Fibroblast of gingiva (primary cell): Measurements from ENCODE around the gene BCL11B.

Source experiments
- DNase-seq: peaks from one replicate; pipeline ENCODE4 v3.0.0-alpha.2; 2011; ENCODE audit warnings: low read depth

BCL11B gene

DNA sequence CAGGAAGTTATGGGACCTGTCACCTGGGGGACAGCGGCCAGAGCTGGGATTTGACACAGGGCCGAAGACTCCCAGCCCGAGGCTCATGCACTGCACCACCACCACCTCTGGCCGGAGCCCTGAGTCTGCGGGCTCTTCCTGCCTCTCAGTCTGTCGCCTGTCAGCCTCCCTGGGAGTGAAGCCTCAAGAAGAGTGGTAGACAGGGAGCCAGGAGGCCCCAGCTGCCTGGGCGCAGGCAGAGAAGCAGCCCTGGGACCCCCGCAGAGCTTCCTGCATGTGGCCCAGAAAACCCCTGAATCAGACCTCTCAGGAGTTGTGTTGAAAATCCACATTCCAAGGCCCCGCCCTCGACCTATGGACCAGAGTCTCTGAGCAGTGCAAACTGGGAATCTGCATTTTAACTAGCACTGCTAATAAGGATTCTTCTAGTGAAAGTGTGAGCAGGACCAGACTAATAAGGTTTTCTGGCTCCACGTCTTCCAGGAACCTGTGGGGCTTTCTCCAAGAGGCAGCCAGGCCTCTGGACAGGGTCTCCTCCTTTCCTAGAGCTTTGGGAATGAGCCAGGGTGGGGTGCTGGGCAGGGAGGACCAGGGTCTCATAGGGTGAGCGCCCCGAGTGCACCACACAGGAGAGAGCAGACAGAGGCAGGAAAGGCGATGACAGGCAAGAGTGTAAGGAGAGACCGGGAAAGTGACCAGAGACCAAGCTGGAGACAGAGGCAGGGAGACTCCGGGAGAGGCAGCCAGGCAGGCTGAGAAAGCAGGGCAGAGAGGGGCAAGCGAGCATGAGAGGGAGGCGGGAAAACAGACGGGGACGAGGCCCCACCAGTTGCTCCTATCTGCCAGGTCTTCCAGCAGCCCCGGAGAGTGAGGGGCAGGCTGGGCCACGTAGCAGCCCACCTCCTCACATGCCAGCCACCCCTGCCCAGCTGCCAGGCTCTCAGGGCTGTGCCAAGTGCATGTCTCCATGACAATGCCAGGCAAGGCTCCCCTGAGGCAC is 112.4 kb downstream of the BCL11B start:
- no peak for DNase-seq

DNA sequence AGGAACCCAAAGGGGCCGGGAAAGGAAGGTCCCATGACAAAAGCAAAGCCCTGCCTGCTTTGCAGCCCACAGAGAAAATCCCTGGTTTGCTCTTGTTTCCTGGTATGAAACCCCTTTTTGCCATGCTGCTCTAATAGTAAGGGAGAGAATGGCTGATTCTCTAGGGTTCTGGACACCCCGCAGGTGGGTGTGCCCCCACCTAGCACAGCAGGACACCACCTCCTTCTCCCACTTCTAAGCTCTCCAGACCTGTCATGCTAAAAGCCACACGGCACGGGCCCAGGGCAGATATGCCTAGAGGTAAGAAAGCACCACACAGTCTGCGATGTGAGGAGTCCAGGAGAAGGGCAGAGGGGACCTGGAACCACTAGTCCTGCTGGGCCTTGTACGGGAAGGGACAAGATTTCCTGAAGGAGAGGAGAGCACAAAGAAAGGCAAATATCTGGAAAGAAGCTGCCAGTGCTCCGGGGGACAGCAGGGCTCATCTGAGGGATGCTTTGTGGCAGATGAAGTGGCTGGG is 113.3 kb downstream of the BCL11B start:
- no peak for DNase-seq

DNA sequence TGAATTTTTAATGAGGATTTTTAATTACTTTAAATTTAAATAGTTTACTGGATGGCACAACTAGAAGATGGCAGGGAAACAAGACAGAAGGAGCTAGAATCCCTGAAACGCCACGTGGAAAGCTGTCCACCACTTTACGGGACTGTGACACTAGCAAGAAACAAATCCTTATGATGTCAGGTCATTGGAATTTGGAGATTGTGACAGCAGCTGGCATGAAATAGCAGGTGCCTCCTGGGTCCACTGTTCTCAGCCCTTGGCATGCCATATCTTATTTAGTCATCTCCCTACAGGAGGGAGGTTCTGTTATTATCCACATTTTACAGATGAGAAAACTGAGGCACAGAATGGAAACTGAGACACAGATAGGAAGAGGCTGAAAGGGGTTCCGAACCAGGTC is 113.8 kb downstream of the BCL11B start:
- DNase-seq, result no peak

DNA sequence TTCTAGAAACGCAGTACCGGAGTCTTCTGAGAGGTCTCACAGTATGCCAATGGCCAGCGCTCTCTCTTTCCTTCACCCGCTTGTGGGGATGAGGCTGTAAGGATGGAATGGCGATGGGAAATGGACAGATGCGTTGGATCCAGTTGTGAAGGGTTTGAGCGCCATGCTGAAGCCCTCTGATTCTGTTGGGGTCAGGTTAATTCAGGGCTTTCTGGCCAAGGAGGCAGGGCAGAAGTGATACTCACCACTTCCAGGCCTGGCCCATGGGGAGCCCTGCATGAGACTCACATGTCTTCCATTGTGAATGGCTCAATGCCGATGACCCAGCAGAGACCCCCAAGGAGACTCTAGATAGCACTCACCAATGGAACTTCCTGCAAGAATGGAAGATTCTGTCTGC is 114.3 kb downstream of the BCL11B start:
- DNase-seq, result no peak

DNA sequence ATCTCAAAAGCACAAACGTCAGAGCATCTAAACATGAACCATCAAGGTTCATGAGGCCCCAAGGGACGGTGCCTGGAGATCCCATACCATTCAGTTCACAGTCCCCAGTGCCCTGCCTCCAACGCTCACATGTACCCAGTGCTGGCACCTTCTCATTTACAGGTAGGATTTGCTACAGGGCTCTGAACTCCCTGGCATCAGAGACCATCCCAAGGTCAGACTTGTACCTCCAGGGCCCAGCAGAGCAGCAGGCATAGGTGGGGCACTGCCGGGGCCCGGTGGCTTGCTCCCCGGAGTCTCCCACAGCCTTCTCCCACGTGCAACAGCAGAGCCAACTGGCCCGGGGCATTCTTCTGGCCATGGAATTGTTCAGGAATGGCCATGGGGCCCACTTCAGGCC is 114.8 kb downstream of the BCL11B start:
- no peak for DNase-seq

DNA sequence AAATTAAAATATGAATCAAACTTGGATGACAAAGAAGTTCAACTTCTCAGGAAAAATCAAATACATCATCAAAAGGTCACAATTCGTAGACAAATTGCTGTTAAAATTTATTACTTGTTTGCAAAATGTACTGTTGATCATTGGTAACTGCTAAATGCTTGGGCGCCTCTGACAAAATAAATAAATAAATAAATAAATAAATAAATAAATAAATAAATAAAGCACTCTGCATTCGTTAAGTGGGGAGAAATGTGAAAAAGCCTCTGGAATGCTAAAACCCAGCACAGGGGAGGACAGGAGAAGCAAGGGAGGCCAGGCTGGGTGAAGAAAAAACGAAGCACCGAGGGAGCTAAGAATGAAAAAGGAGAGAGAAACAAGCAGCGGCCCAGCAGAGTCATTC is 115.2 kb downstream of the BCL11B start:
- DNase-seq, result no peak

DNA sequence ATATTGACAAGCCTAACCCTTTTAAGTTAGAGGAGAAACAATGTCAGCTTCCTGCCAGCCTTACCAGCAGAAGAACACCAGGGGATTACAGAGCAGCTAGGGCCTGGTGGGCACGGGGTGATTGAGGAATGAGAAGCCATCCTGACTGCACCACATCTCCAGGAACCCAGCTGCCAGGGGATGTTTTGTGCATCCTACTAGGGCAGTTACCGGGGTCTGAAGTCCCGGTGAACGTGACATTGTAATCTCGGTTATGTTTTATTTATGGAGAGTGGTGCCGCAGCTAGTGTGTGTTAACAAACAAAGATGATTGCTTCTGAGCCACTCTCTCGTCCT is 115.9 kb downstream of the BCL11B start:
- no peak for DNase-seq

DNA sequence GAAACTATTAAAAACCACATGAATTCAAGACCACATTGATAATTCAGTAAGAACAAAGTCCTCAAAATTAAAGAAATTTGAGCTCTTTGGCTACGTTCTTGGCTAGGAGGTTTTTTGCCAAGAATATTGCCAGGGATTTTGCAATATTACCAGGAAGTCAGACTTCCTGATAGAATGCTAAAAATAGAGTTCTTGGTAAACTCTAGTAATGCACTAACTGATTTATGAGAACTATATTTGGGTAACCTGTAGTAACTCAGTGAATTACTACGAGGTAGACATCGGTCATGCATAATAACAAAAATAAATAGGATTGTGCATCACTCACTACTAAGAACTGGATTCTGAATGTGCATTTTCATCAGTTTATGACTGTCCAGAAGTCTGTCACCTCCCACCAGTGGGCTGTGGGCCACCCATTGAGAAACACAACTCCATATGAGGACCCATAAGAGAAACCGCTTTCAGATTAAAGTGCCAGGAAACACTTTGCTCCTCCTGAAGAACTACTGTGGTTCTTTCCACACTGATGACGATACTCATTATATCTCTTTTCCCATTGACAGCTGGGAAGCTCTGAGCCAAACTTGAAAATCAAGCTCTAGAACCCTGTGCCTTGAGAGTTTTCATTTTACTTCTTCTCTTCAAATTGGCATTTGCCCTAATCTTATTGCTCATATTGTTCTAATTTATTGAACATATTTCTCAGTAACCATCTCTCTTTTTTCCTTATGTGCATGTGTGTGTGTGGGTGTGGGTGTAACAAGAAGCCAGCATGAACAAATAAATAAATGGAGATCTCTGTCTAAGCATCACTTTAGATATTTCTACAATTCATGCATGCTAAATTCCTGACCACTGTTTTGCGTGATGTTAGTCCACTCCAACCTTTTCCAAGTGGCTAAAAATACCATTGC is 116.6 kb downstream of the BCL11B start:
- no peak for DNase-seq

DNA sequence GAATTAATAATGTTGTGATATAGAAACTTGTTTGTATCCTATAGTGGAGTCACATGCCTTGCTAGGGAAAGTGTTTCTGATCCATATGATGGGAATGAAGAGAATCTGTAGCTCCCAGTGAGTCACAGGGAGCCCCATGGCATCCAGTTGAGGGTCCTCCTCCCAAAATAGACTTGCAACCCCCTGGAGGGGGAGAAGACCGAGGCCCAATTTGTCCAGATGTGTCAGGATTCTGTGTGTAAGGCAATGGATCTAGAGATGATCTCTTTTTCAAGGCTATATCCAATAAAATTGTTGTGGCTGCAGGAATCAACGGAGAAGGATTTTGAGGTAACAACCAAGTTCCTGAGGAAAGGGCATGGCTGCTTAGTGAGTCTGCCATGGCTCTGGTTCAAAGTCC is 121.8 kb downstream of the BCL11B start:
- no peak for DNase-seq

DNA sequence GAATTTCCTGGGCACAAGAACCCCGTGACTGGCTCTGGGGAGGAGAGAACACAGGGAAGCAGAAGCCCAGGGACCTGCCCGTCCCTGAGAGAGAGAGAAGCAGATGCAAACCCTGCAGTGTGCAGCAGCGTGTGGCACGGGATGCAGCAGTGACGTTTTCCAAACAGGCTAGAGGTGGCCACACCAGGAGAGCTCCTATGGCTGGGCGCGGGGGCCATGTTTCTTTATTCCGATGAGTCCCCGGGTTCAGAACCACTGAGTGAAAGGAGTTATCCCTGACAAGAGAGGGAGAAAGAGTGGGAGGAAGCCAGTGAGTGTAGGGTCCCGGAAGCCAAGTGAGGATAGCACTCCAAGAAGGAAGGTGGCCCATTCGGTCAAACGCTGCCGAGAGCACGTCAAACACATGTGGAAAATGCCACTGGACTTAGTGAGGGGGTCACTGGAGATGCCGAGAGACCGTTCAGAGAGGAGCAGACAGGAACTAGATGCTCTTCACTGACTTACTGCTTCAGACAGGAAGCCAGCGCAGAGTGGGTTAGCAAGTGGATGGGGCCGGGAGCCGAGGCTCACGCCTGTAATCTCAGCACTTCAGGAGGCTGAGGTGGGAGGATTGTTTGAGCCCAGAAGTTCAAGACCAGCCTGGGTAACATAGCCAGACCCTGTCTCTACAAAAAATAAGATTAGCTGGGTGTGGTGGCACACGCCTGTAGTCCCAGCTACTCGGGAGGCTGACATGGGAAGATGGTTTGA is 123.0 kb downstream of the BCL11B start:
- DNase-seq, result no peak

DNA sequence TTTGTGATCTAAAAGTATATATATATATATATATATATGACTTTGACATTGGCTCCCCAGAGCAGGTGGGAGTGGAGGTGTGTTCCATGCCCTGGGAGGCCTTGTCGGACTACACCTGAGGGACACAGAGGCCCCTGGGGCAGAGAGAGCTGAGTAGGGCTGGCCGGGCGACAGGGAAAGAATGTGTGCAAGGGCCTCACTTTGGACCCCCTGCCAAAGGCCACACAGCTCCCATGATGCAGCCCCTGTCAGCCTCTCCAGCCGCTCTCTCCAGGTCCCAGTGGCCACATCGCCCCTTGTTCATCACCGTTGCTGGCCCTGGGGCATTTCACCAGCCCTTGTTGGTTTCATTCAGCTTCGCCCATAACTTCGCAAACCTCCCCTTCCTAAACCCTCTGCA is 123.9 kb downstream of the BCL11B start:
- no peak for DNase-seq

DNA sequence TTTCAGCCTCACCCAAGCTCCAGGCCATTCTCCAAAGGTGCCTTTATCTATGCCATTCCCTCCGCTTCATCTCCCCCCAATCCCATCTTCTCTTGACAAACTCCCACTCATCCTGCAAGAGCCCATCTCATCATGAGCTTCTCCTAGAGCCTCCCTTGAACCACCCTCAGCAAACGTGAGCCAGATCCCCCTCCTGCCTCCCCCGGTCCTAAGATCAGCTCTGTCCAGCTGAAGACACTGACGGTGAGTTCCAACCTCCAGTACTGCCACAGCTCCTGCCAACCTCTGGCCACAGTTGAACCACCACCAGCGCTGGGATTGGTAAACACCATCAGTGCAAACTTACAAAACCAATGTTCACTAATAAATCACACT is 124.6 kb downstream of the BCL11B start:
- DNase-seq, result no peak

DNA sequence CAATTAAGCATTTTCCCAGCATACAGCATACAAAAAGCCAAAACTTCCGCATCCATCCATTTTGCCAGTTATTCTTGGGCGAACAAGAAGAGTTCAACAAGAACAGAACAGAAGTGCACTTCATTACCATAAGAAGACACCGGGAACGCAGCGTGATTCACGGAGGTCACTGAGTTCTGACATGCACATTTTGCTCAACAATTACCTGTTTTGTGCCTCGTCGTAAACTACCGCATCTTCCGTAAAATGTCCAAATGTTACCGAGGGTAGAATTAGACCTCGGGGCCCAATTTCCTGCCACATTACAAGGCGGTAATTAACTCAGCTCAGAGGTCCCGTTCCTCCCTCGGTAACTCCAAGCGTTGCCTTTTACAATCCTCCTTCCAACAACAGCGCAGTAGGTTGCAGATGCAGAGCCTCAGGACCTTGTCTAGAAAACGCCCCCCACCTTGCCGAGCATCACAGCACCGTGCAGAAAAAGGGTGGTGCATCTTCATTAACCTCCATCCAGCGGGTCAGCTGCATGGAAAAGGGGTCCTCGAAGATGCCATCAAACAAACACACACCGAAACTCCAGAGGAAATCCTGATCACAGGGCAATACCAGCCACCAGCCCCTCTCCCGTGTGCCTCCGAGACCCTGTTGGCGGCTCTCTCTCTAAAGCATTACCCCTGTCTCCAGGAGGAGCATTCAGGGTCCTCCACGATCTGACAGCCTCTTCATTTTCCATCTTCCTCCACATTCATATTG is 125.2 kb downstream of the BCL11B start:
- no peak for DNase-seq

DNA sequence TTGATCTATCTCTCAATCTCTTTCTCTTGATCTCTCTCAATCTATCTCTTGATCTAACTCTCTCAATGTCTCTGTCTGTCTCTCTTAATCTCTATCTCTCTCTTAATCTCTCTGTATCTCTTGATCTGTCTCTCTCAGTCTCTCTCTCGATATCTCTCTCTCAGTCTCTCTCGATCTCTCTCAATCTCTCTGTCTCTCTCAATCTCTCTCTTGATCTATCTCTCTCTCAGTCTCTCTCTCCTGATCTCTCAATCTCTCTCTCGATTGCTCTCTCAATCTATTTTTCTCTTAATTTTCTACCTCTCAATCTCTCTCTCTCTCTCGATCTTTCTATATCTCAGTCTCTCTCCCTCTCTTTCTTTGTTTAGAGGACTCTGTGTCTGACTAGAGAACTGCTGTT is 126.7 kb downstream of the BCL11B start:
- no peak for DNase-seq

DNA sequence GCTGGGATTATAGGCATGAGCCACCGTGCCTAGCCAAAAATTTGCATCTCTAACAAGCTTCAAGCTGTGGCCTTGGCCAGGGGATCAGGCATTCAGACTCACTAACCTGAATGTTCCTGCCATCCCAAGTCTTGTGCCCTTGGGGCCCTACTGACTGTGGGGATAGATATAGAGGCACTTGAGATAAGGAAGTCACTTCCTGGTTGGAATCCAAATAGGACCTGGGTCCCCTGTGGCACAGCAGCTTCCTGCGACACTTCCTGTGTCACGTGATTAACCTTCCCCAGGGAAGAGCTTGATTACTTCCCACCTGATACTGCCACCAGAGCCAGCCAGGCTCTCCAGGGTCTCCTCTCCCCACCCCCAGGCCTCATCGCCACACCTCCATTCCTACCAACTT is 128.2 kb downstream of the BCL11B start:
- no peak for DNase-seq

DNA sequence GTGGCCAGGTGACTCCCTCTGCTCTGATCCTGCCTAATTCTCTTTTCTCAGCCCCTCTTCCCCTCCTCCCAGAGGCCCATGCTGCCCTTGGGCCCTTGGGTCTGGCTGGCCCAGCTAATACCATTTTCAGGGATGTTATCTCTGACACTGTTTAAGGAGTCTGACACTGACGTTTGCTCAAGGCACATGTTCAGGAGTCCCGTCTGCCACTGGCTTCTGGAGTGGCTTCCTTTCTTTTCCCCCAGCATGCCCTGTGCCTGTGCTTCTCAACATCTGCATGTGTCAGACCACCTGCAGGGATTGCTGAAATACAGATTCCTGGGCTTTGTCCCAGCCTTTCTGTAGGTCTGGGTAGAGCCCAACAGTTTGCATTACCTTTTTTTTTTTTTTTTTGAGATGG is 128.9 kb downstream of the BCL11B start:
- no peak for DNase-seq

DNA sequence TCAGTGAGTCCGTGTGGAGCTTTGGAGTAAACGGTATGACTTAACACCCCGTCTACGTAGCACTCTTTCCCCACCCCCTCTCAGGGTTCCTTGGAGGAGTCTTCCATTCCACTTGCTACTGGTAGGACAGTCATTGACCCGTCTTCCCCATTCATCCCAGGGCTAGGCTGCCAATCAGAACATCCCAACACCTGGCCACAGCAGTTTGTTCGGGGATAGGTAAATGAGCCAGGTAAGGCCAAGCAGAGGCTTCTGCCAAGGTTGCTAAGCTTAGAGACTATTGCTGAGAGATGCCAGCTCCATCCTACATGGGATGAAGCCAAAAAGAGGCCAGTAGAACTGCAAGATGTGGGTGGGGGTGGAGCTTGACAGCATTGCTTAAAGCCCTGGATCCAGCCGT is 130.8 kb downstream of the BCL11B start:
- no peak for DNase-seq

DNA sequence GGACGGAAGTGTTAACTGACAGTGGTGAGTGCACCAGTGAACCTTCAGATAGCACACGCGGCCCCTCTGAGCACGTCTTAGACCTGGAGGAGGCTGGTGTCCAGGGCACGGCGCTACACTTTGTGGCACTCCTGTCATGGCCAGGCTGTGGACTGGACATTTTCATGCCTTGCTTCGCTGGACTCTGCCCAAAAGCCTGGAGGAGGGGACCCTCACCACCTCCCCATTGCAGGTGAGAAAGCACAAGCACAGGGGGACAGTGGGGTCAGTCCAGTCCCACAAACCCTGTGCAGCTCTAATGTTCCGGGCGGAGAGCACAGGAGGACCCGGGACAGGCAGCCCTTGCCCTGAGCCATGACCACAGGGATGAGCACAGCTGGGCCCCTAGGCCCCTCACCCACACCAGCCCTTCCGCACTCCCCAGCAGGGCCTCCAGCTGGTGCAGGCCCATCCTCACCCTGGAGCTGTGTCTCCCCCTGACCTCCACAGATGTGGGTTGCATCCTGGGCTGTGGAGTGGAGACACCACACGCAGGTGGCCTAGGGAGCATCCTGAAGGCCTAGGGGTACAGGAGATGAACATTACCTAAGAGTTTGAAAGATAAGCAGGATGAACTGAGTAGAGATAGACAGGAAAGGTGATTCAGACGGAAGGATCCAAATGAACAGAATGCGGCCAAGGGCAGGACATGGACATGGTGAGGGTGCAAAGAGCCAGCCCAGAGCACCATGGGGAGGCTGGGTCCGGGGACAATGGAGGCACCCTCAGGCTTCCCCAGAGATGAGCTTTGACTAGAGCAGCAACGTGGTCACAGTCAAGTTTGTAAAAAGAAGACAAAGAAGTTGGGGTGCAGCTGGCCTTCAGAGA is 132.8 kb downstream of the BCL11B start:
- DNase-seq, result no peak

DNA sequence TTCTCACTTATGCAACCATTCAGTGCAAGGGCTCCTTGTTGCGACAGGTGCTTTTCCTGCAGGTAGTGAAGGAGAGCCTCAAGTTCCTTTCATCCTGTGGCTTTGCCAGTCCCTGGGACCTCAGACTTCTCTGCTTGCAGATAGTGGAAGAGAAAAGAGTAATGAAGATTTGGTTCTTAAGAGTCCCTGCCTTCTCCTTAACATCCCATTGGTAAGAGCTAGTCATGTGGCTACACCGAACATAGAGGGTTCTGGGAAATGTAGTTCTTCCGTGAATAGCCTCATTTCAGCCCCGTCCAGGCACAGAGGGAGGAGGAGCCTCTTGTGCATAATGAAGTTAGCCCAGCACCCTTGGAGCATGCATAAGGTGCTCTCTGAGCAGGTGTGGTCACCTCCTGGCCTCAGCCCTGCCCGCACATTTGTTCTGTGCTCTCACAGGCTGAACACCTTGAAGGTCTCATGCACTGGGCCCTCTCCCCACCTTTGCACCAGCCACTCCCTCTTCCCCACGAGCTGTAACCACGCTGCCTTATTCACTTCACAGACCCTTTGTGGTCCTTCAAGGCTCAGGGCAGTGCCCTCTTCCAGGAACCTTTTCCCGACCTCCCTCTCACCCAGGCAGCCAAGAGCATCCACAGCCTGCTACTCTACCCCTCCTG is 134.0 kb downstream of the BCL11B start:
- no peak for DNase-seq
